Measurements from ENCODE around the gene PRKCE.

- TF ChIP-seq EZH2 (IDR thresholded peaks at IDR 0.05; ENCODE audit: low read length, missing control alignments): no peak
- TF ChIP-seq CTCF (conservative IDR thresholded peaks at IDR 0.05 in 1 of 2, IDR thresholded peaks at IDR 0.05 in 1 of 2; ENCODE audit: low read depth in 1 of 2, low read length in 2 of 2): no peak
These were observed 574.3 kb downstream of the PRKCE start for GRCh38 chr2:46225730-46226129.

All from fibroblast of lung (primary cell).